Transverse colon (tissue), 4 donors: ENCODE data around the gene PLIN4.

ENCODE experiments used
- EP300 ChIP-seq: sonication (generic); formaldehyde crosslinking; IDR thresholded peaks from one replicate; pipeline ENCODE4 v1.6.1; 2017; ENCODE audit warnings: antibody characterized with exemption, low read depth
- POLR2A ChIP-seq: fragments of 450-650 bp; IDR thresholded peaks from one replicate; pipeline ENCODE4 v1.6.1; 2016; ENCODE audit warnings: antibody characterized with exemption, mild to moderate bottlenecking, moderate library complexity
- POLR2AphosphoS5 ChIP-seq, 3 donors: sonication (generic); formaldehyde crosslinking; IDR thresholded peaks; one replicate each; pipeline ENCODE4 v1.6.1; 2016; ENCODE audit warnings: antibody characterized with exemption in 3 of 3
- TF ChIP-seq, protein P1 (sequence below), 5 experiments: fragments of 200-600 bp in 3 of 5; fragments of 450-650 bp in 2 of 5; sonication (generic) in 3 of 5; IDR thresholded peaks; 1 replicate in 2 of 5; 2 replicates in 3 of 5; pipeline ENCODE4 v1.5.1; 2016 to 2017; ENCODE audit warnings: antibody characterized with exemption in 5 of 5, inconsistent platforms in 3 of 5, mild to moderate bottlenecking in 2 of 5, moderate library complexity in 1 of 5

DNA sequence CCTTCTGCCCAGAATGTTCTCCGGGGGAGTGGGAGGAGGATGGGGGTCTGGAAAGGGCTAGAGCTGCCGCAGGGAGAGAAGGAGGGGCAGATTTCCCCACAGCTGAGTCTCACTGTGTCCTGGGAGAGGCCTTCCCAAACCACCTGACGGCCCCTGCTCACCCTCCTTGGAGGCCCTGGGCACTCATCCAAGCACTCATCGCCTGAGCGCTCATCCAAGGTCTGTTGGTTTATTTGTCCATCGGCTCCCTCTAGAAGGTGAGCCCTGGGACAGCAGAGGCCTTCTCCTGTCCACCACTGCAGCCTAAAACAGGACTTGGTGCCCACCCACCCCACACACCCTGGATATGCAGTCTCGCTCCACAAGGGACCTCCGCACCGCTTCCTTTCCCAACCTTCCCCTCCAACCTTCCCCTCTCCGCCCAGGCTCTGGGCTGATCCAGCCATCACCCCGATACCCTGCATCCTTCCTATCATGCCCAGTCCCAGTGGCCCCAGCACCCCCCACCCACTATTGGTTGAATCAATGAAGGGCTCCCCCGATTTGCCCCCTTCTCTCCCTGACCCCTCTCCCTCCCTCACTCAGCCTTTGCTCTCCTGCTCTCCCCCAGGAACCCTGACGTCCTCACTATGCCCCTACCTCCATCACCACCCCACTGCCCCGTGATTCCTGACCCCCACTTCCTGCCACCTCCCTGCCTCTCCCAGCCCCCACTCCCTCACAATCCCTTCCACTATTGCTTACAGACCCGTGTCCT, 62.4 kb downstream of the PLIN4 start:
- TF ChIP-seq, protein P1, sequence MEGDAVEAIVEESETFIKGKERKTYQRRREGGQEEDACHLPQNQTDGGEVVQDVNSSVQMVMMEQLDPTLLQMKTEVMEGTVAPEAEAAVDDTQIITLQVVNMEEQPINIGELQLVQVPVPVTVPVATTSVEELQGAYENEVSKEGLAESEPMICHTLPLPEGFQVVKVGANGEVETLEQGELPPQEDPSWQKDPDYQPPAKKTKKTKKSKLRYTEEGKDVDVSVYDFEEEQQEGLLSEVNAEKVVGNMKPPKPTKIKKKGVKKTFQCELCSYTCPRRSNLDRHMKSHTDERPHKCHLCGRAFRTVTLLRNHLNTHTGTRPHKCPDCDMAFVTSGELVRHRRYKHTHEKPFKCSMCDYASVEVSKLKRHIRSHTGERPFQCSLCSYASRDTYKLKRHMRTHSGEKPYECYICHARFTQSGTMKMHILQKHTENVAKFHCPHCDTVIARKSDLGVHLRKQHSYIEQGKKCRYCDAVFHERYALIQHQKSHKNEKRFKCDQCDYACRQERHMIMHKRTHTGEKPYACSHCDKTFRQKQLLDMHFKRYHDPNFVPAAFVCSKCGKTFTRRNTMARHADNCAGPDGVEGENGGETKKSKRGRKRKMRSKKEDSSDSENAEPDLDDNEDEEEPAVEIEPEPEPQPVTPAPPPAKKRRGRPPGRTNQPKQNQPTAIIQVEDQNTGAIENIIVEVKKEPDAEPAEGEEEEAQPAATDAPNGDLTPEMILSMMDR (IDR thresholded peaks at IDR 0.05): no peak
- TF ChIP-seq POLR2A (no peak), POLR2AphosphoS5 (IDR thresholded peaks at IDR 0.05) (no peak), EP300 (no peak)
